ENCODE measurements around the gene AKAP9.
"Not testable (repeated sequence)": the region's sequence is repeated elsewhere in the genome, so short reads cannot be mapped to it uniquely, and the experiment has no call there.

GRCh38 chr7:91982352-91982751, 41.7 kb downstream of the AKAP9 start:
- not testable (repeated sequence) for TF ChIP-seq CTCF, POLR2A (IDR thresholded peaks at IDR 0.05)
